PC-9 (cell line): ENCODE data around the gene KLK4. TPM values are rescaled to one million over a fixed set of nuclear protein-coding genes. Genes with fewer than 3 reads are reported as not detected.
A peak's percentile ranks its signal among the peaks of the same experiment; 100 is the strongest.

ENCODE experiments used
- BruUV-seq: library from RNA; stranded (reverse); fragments of 400-500 nt; replicated peaks from 2 replicates; lab custom pipeline; 2021; lab: Mats Ljungman, UMichigan
- CTCF ChIA-PET: fragments of 300-600 bp; sonication (Branson Sonifier 250); formaldehyde crosslinking; loops from one replicate; lab custom pipeline; 2022; ENCODE audit warnings: antibody characterized with exemption; lab: Charles Lee
- POLR2A ChIA-PET: fragments of 300-600 bp; sonication (Branson Sonifier 250); formaldehyde crosslinking; loops from one replicate; lab custom pipeline; 2022; ENCODE audit warnings: antibody characterized with exemption; ENCODE audit not compliant: unreplicated experiment; lab: Charles Lee
- DNase-seq, 2 experiments: peaks; one replicate each; pipeline versions ENCODE4 v3.0.0 to v3.0.0-alpha.2; 2015 to 2022; ENCODE audit warnings: mixed read lengths in 1 of 2
- H2AFZ ChIP-seq: fragments of 200-600 bp; sonication (generic); 2 replicates; pipeline ENCODE4 v1.8.1; 2017; ENCODE audit warnings: antibody characterized with exemption
- H3F3A ChIP-seq: fragments of 200-600 bp; sonication (generic); 2 replicates; pipeline ENCODE4 v1.8.1; 2017; ENCODE audit warnings: antibody characterized with exemption, mild to moderate bottlenecking, low read depth; ENCODE audit not compliant: insufficient read depth
- H3K27ac ChIP-seq: fragments of 200-600 bp; sonication (generic); 2 replicates; pipeline ENCODE4 v1.6.1; 2016; ENCODE audit warnings: mixed run types
- H3K27me3 ChIP-seq: fragments of 200-600 bp; sonication (generic); 2 replicates; pipeline ENCODE4 v1.6.1; 2016; ENCODE audit warnings: low read depth, mixed run types; ENCODE audit not compliant: insufficient read depth
- H3K36me3 ChIP-seq: fragments of 200-600 bp; sonication (generic); 2 replicates; pipeline ENCODE4 v1.6.1; 2016; ENCODE audit warnings: low read depth, mixed run types
- H3K4me1 ChIP-seq: fragments of 200-600 bp; sonication (generic); replicated peaks from 2 replicates; pipeline ENCODE4 v1.6.1; 2016; ENCODE audit warnings: mixed run types; ENCODE audit not compliant: insufficient read depth
- H3K4me2 ChIP-seq: fragments of 200-600 bp; sonication (generic); 2 replicates; pipeline ENCODE4 v1.6.1; 2017; ENCODE audit warnings: mixed run types
- H3K4me3 ChIP-seq: fragments of 200-600 bp; sonication (generic); 2 replicates; pipeline ENCODE4 v1.6.1; 2016; ENCODE audit warnings: mixed run types
- H3K79me2 ChIP-seq: fragments of 200-600 bp; sonication (generic); 2 replicates; pipeline ENCODE4 v1.6.1; 2017; ENCODE audit warnings: low read depth, mixed run types
- H3K9me2 ChIP-seq: fragments of 200-600 bp; sonication (generic); 2 replicates; pipeline ENCODE4 v1.8.1; 2017; ENCODE audit warnings: mild to moderate bottlenecking; ENCODE audit not compliant: insufficient read depth
- H3K9me3 ChIP-seq: fragments of 200-600 bp; sonication (generic); 2 replicates; pipeline ENCODE4 v1.8.1; 2016; ENCODE audit warnings: low read depth; ENCODE audit not compliant: insufficient read depth
- H4K20me1 ChIP-seq: fragments of 200-600 bp; sonication (generic); 2 replicates; pipeline ENCODE4 v1.8.1; 2017; ENCODE audit not compliant: insufficient read depth
- EZH2 ChIP-seq: fragments of 200-600 bp; sonication (generic); IDR thresholded peaks from 2 replicates; pipeline ENCODE4 v1.8.0; 2017; ENCODE audit warnings: antibody characterized with exemption, low read depth
- intact Hi-C: fragments of 100-400 bp; cut with micrococcal nuclease; formaldehyde crosslinking; loops from one replicate; pipeline ENCODE4 v1.10.0; 2022; ENCODE audit not compliant: unreplicated experiment
- total RNA-seq: library from RNA; stranded (reverse); gene quantifications from 2 replicates; pipeline ENCODE4 v1.2.3, GENCODE V29; 2021
- TF ChIP-seq, protein P1 (sequence below): fragments of 200-600 bp; sonication (generic); conservative IDR thresholded peaks from 2 replicates; pipeline ENCODE4 v1.6.1; 2017; ENCODE audit warnings: mixed run types, antibody characterized with exemption, mild to moderate bottlenecking, moderate library complexity

Gene KLK4
- total RNA-seq, 1 experiment from 2014 or later: not detected

DNA sequence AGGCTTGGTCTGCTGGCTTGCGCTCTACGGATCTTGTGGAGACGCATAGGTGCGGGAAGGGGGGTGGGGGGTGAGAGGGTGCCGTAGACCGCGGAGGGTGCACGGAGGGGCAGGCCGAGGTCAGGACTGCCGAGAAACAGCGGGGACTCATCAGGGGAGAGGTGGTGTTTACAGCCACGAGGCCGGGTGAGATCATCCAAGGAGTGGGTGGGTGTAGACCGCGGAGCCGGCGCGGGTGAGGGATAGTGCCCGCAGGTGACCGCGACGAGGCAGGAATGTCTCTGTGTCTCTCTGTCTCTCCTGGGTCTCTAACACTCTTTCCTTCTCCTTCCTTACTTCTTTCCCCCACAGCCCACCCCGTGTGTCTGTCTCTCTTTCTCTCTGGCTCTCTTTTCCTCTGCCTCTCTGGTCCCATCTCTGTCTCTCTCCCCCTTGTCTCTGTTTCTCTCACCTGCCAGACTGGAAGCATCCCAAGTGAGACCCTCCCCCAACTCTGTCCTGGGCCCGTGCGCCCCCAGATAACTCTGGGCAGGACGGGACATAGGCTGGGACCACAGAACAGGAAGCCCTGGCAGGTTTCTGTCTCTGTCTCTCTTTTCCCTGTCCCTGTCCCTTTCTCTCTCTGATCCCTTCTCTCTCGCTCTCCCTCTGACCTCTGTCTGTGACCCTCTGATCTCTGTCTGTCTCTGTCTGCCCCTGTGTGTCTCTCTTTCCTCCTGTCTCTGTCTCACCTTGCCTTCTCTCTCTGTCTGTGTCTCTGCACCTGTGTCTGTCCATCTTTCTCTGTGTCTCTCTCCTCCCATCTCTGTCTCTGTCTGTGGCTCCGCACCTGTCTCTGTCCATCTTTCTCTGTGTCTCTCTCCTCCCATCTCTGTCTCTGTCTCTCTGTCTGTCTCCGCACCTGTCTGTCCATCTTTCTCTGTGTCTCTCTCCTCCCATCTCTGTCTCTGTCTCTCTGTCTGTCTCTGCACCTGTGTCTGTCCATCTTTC, 1.8 kb upstream of the KLK4 start:
- no peaks in the 10 kb centered on the region for H3K4me1 ChIP-seq
- H3K36me3 ChIP-seq: no peaks in the 10 kb centered on the region
- H3K9me2 ChIP-seq: no peaks in the 10 kb centered on the region
- intact Hi-C loops: no loop called here
- no peak for DNase-seq
- H3K27me3 ChIP-seq: peaks cover 77% of the 10 kb centered on the region
- no peak overlapping the region for H3K27ac ChIP-seq
- H3K79me2 ChIP-seq: no peaks in the 10 kb centered on the region
- TF ChIP-seq, protein P1, sequence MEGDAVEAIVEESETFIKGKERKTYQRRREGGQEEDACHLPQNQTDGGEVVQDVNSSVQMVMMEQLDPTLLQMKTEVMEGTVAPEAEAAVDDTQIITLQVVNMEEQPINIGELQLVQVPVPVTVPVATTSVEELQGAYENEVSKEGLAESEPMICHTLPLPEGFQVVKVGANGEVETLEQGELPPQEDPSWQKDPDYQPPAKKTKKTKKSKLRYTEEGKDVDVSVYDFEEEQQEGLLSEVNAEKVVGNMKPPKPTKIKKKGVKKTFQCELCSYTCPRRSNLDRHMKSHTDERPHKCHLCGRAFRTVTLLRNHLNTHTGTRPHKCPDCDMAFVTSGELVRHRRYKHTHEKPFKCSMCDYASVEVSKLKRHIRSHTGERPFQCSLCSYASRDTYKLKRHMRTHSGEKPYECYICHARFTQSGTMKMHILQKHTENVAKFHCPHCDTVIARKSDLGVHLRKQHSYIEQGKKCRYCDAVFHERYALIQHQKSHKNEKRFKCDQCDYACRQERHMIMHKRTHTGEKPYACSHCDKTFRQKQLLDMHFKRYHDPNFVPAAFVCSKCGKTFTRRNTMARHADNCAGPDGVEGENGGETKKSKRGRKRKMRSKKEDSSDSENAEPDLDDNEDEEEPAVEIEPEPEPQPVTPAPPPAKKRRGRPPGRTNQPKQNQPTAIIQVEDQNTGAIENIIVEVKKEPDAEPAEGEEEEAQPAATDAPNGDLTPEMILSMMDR: no peak
- TF ChIP-seq EZH2: no peak
- H3K4me2 ChIP-seq: peak overlapping the region; percentile 18; the same call in 1 of the 2 replicates
- BruUV-seq: no TSS peak
- POLR2A ChIA-PET: no interaction called here
- no peak overlapping the region for H2AFZ ChIP-seq
- 0 out of 2 replicates have a peak, but pooled peaks cover 5% of the 10 kb centered on the region for H3F3A ChIP-seq
- CTCF ChIA-PET: interaction anchor here (0.5 kb wide), 1 partner anchor 13 kb away, joined by 6 read pairs; no protein-coding TSS in a partner anchor
- H4K20me1 ChIP-seq: no peaks in the 10 kb centered on the region
- H3K4me3 ChIP-seq: no peak overlapping the region
- no peaks in the 10 kb centered on the region for H3K9me3 ChIP-seq

DNA sequence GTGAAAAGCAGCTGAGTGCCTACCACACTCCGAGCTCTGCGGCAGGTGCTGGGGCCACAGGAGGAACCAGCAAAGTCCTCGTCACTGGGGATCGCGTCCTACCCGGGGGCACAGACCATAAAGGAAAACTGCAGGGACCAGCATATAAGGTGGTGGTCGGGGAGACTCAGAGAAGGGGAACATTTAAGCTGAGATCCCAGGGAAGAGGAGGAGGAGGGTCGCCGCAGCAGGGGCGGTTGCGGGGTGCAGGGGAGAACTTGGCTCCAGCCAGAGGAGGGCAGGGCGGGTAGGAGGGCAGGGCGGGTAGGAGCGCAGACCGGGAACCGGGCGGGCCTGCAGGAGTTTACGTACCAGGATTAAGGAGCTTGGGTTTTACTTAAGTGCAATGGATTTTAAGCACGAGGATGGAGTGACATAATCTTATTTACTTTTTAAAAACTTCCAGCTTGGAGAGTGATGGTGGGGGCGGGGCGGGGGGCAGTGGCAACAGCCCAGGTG, 956 bp upstream of the KLK4 start:
- Histone ChIP-seq H3K36me3 (no peaks in the 10 kb centered on the region), H3F3A (peaks cover 13% of the 10 kb centered on the region; the same call in 1 of the 2 replicates), H3K79me2 (no peaks in the 10 kb centered on the region), H3K27me3 (peaks cover 79% of the 10 kb centered on the region), H3K4me2 (no peak overlapping the region), H3K27ac (no peak overlapping the region), H3K9me2 (no peaks in the 10 kb centered on the region), H3K4me1 (no peaks in the 10 kb centered on the region), H3K9me3 (no peaks in the 10 kb centered on the region), H4K20me1 (no peaks in the 10 kb centered on the region), H2AFZ (no peak overlapping the region), H3K4me3 (no peak overlapping the region)
- no peak for TF ChIP-seq EZH2
- TF ChIP-seq, protein P1: no peak
- POLR2A ChIA-PET: no interaction called here
- intact Hi-C loops: no loop called here
- CTCF ChIA-PET: interaction anchor here (0.5 to 0.6 kb wide), 2 partner anchors 12 to 14 kb away, joined by 6 to 9 read pairs; no protein-coding TSS in a partner anchor
- no TSS peak for BruUV-seq
- DNase-seq: no peak

DNA sequence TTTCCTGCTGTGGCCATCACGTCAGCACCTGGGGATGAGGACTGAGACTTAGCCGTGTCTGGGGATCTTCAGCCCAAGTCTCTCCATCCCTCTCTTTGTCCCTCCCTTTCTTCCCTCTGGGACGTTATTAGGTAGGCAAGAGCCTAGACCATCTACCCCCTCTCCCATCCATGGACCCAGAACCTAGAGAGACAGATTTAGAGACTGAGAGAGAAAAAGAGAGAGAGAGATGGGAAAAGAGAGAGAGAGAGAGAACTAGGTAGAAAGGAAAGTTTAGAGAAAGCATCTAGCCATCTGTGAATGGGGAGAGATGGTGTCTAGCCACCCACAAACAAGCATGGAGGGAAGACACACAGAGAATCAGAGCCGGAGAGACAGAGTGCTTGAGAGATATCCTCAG, 473 bp downstream of the KLK4 start:
- Histone ChIP-seq H3K27me3 (peaks cover 70% of the 10 kb centered on the region), H3K4me3 (no peak overlapping the region), H3K4me1 (no peaks in the 10 kb centered on the region), H3K9me3 (no peaks in the 10 kb centered on the region), H3K36me3 (no peaks in the 10 kb centered on the region), H4K20me1 (no peaks in the 10 kb centered on the region), H3K9me2 (no peaks in the 10 kb centered on the region), H3F3A (peaks cover 13% of the 10 kb centered on the region; the same call in 1 of the 2 replicates), H2AFZ (no peak overlapping the region), H3K79me2 (no peaks in the 10 kb centered on the region), H3K27ac (no peak overlapping the region), H3K4me2 (no peak overlapping the region)
- ChIA-PET POLR2A (no interaction called here), CTCF (interaction anchor here (0.6 kb wide), 1 partner anchor 352 kb away, joined by 7 read pairs; no protein-coding TSS in a partner anchor)
- BruUV-seq: no TSS peak
- intact Hi-C loops: no loop called here
- DNase-seq: no peak
- TF ChIP-seq, protein P1: no peak
- TF ChIP-seq EZH2: no peak
